Measurements from ENCODE around the gene ZNF385C. TPM values are rescaled to one million over a fixed set of nuclear protein-coding genes. Genes with fewer than 3 reads are reported as not detected.

ZNF385C gene
- total and polyA plus RNA-seq, 2 of the 13 experiments (the other 11 are each of a cell fraction or from before 2014, with no cell fraction given) = 2.3 to 6.1 TPM

DNA sequence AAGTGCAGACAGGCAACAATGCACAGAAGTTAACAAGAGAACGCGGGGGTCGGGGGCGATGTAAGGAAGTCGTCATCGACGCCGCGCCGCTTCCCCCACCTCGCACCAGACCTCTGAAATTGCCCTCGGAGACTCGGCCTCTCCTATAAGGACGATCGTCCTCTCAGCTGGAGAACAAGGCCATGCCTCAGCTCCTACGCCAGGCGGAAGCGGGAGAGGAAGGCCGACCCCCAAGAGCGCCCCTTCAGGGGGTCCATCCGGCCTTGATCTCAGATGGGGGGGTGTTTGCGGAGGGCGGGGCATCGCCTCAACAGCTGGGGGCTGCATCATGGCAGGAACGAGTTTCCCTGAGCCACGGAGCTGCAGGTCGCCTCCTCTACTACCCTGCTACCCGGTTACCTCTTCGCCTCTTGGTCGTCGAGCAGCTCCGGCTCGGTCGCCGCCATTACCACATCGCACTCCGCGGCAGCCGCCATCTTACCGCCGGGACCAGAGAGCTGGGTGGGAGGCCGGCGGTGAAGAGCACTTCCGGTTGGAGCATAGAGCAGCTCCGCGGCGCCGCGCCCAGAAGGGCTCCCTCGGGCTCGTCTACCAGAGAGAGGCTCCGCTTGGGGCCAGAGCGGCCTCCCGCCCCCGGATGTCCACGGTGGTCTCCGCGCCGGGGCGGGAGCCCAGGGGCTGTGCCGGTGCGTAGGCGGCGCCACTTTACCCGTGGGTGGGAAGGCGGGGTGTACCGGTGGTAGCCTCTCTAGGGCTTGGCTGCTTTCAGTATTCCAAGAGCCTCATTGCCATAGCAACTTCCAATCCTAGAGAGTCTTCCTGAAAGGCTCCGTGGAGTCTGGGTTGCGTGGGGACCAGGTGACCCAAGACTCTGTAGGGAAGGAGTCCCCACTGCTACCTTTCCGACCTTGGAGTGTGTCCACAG, 81.1 kb downstream of the ZNF385C start, which contains the start of gene DNAJC7 (continued):
- TF ChIP-seq ZNF577 (CRISPR knock-in tag; IDR thresholded peaks at IDR 0.05; ENCODE audit: borderline replicate concordance, low read depth) (peak; percentile 82; the same call in 1 of the 2 replicates), SALL2 (CRISPR knock-in tag; IDR thresholded peaks at IDR 0.05) (peak; percentile 93), PHB2 (IDR thresholded peaks at IDR 0.05; ENCODE audit: partially characterized antibody) (no peak), SMAD3 (CRISPR knock-in tag; IDR thresholded peaks at IDR 0.05) (peak; percentile 41), HNRNPLL (IDR thresholded peaks at IDR 0.05; ENCODE audit: low read depth, low read length, poor library complexity, severe bottlenecking) (peak; percentile 78), ZNF564 (CRISPR knock-in tag; IDR thresholded peaks at IDR 0.05) (peak; percentile 82), IRF2 (CRISPR knock-in tag; IDR thresholded peaks at IDR 0.05) (peak; percentile 95), KLF6 (CRISPR knock-in tag; IDR thresholded peaks at IDR 0.05) (peak; percentile 98), ZC3H4 (CRISPR knock-in tag; IDR thresholded peaks at IDR 0.05; ENCODE audit: borderline replicate concordance) (no peak; the same call in 1 of the 2 replicates), HDAC2 (CRISPR knock-in tag; IDR thresholded peaks at IDR 0.05) (peak; percentile 93), NFYC (CRISPR knock-in tag; IDR thresholded peaks at IDR 0.05) (peak; percentile 17)
- TF ChIP-seq, protein P1, sequence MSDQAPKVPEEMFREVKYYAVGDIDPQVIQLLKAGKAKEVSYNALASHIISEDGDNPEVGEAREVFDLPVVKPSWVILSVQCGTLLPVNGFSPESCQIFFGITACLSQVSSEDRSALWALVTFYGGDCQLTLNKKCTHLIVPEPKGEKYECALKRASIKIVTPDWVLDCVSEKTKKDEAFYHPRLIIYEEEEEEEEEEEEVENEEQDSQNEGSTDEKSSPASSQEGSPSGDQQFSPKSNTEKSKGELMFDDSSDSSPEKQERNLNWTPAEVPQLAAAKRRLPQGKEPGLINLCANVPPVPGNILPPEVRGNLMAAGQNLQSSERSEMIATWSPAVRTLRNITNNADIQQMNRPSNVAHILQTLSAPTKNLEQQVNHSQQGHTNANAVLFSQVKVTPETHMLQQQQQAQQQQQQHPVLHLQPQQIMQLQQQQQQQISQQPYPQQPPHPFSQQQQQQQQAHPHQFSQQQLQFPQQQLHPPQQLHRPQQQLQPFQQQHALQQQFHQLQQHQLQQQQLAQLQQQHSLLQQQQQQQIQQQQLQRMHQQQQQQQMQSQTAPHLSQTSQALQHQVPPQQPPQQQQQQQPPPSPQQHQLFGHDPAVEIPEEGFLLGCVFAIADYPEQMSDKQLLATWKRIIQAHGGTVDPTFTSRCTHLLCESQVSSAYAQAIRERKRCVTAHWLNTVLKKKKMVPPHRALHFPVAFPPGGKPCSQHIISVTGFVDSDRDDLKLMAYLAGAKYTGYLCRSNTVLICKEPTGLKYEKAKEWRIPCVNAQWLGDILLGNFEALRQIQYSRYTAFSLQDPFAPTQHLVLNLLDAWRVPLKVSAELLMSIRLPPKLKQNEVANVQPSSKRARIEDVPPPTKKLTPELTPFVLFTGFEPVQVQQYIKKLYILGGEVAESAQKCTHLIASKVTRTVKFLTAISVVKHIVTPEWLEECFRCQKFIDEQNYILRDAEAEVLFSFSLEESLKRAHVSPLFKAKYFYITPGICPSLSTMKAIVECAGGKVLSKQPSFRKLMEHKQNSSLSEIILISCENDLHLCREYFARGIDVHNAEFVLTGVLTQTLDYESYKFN (CRISPR knock-in tag; conservative IDR thresholded peaks at IDR 0.05) = peak; percentile 42
- TF ChIP-seq, protein P2, sequence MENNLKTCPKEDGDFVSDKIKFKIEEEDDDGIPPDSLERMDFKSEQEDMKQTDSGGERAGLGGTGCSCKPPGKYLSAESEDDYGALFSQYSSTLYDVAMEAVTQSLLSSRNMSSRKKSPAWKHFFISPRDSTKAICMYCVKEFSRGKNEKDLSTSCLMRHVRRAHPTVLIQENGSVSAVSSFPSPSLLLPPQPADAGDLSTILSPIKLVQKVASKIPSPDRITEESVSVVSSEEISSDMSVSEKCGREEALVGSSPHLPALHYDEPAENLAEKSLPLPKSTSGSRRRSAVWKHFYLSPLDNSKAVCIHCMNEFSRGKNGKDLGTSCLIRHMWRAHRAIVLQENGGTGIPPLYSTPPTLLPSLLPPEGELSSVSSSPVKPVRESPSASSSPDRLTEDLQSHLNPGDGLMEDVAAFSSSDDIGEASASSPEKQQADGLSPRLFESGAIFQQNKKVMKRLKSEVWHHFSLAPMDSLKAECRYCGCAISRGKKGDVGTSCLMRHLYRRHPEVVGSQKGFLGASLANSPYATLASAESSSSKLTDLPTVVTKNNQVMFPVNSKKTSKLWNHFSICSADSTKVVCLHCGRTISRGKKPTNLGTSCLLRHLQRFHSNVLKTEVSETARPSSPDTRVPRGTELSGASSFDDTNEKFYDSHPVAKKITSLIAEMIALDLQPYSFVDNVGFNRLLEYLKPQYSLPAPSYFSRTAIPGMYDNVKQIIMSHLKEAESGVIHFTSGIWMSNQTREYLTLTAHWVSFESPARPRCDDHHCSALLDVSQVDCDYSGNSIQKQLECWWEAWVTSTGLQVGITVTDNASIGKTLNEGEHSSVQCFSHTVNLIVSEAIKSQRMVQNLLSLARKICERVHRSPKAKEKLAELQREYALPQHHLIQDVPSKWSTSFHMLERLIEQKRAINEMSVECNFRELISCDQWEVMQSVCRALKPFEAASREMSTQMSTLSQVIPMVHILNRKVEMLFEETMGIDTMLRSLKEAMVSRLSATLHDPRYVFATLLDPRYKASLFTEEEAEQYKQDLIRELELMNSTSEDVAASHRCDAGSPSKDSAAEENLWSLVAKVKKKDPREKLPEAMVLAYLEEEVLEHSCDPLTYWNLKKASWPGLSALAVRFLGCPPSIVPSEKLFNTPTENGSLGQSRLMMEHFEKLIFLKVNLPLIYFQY (CRISPR knock-in tag; IDR thresholded peaks at IDR 0.05; ENCODE audit: borderline replicate concordance) = peak; percentile 76; the same call in 1 of the 2 replicates
- TF ChIP-seq, protein P3, sequence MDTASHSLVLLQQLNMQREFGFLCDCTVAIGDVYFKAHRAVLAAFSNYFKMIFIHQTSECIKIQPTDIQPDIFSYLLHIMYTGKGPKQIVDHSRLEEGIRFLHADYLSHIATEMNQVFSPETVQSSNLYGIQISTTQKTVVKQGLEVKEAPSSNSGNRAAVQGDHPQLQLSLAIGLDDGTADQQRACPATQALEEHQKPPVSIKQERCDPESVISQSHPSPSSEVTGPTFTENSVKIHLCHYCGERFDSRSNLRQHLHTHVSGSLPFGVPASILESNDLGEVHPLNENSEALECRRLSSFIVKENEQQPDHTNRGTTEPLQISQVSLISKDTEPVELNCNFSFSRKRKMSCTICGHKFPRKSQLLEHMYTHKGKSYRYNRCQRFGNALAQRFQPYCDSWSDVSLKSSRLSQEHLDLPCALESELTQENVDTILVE (CRISPR knock-in tag; IDR thresholded peaks at IDR 0.05) = peak; percentile 100
- TF ChIP-seq, protein P4, sequence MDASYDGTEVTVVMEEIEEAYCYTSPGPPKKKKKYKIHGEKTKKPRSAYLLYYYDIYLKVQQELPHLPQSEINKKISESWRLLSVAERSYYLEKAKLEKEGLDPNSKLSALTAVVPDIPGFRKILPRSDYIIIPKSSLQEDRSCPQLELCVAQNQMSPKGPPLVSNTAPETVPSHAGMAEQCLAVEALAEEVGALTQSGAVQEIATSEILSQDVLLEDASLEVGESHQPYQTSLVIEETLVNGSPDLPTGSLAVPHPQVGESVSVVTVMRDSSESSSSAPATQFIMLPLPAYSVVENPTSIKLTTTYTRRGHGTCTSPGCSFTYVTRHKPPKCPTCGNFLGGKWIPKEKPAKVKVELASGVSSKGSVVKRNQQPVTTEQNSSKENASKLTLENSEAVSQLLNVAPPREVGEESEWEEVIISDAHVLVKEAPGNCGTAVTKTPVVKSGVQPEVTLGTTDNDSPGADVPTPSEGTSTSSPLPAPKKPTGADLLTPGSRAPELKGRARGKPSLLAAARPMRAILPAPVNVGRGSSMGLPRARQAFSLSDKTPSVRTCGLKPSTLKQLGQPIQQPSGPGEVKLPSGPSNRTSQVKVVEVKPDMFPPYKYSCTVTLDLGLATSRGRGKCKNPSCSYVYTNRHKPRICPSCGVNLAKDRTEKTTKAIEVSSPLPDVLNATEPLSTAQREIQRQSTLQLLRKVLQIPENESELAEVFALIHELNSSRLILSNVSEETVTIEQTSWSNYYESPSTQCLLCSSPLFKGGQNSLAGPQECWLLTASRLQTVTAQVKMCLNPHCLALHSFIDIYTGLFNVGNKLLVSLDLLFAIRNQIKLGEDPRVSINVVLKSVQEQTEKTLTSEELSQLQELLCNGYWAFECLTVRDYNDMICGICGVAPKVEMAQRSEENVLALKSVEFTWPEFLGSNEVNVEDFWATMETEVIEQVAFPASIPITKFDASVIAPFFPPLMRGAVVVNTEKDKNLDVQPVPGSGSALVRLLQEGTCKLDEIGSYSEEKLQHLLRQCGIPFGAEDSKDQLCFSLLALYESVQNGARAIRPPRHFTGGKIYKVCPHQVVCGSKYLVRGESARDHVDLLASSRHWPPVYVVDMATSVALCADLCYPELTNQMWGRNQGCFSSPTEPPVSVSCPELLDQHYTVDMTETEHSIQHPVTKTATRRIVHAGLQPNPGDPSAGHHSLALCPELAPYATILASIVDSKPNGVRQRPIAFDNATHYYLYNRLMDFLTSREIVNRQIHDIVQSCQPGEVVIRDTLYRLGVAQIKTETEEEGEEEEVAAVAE (CRISPR knock-in tag; IDR thresholded peaks at IDR 0.05; ENCODE audit: borderline replicate concordance) = peak; percentile 84
